Left lung (tissue), 10 donors: ENCODE data around the gene ALG9. TPM values are rescaled to one million over a fixed set of nuclear protein-coding genes. Genes with fewer than 3 reads are reported as not detected.

Experiments
- ATAC-seq: fragments of 200-7000 bp; cut with Tn5 transposase; one replicate; pipeline ENCODE4 v1.9.1; 2020; ENCODE audit warnings: moderate library complexity
- DNase-seq, 4 donors: peaks; one replicate each; pipeline ENCODE4 v3.0.0-alpha.2; 2013 to 2020
- H3K27ac ChIP-seq, 2 donors: fragments of 200-600 bp; sonication (generic) in 1 of 2; one replicate each; pipeline versions ENCODE4 v1.5.0 to v1.8.0; 2020 to 2021
- H3K27me3 ChIP-seq, 2 donors: fragments of 200-600 bp; sonication (generic) in 1 of 2; one replicate each; pipeline versions ENCODE4 v1.5.0 to v1.8.0; 2020 to 2021
- H3K36me3 ChIP-seq, 2 donors: fragments of 200-600 bp; sonication (generic) in 1 of 2; one replicate each; pipeline versions ENCODE4 v1.5.0 to v1.8.0; 2020 to 2021
- H3K4me1 ChIP-seq, 2 donors: fragments of 200-600 bp; one replicate each; pipeline ENCODE4 v1.8.0; 2021
- H3K4me3 ChIP-seq, 2 donors: fragments of 200-600 bp; sonication (generic) in 1 of 2; one replicate each; pipeline versions ENCODE4 v1.5.0 to v1.8.0; 2020 to 2021; ENCODE audit warnings: mild to moderate bottlenecking in 1 of 2
- H3K9me3 ChIP-seq, 2 donors: fragments of 200-600 bp; sonication (generic) in 1 of 2; one replicate each; pipeline versions ENCODE4 v1.5.0 to v1.8.0; 2020 to 2021
- CTCF ChIP-seq, 2 donors: fragments of 200-600 bp; sonication (generic) in 1 of 2; IDR thresholded peaks; one replicate each; pipeline versions ENCODE4 v1.5.0 to v1.8.0; 2021; ENCODE audit warnings: antibody characterized with exemption in 2 of 2
- intact Hi-C, 2 donors: fragments of 100-400 bp; cut with DNase I; formaldehyde crosslinking; loops; one replicate each; pipeline versions ENCODE4 v1.11.2 to v1.14.2; 2022
- polyA plus RNA-seq, 6 donors: library from polyadenylated mRNA; unstranded; fragments of 120-200 nt; gene quantifications; one replicate each; pipeline ENCODE4 v1.2.1, GENCODE V29; 2013; ENCODE audit not compliant: insufficient read length in 6 of 6
- total RNA-seq, 2 donors: library from RNA; stranded (reverse); fragmentation: NEBNext Ultra II Directional; extraction: Animal tissue kit (Norgen Biotek cat#: 25700); gene quantifications; one replicate each; pipeline ENCODE4 v1.2.1, GENCODE V29; 2021
- donor health status: DM: no; HTN: yes; CAD: no.
- donor health status: DM: no; HTN: no; CAD: no.

ALG9 gene
- total and polyA plus RNA-seq, 8 donors = 27.5 to 51.0 (median 47.4) TPM

GRCh38 chr11:111838054-111838453 is 33.3 kb downstream of the ALG9 start:
- no peaks in the 10 kb centered on the region for H3K27me3 ChIP-seq
- peaks cover 0 to 15% of the 10 kb centered on the region in 2 donors for H3K4me1 ChIP-seq
- ATAC-seq (no peak), DNase-seq (no peak)
- H3K36me3 ChIP-seq = peaks cover 0 to 36% of the 10 kb centered on the region in 2 donors
- H3K4me3 ChIP-seq = no peak overlapping the region
- intact Hi-C loops = loop anchor here in 1 of 2 donors (10.0 kb wide), 1 partner anchor 63 kb away; no protein-coding TSS in a partner anchor
- TF ChIP-seq CTCF (IDR thresholded peaks at IDR 0.05) = no peak
- no peak overlapping the region for H3K27ac ChIP-seq
- H3K9me3 ChIP-seq = no peaks in the 10 kb centered on the region

DNA sequence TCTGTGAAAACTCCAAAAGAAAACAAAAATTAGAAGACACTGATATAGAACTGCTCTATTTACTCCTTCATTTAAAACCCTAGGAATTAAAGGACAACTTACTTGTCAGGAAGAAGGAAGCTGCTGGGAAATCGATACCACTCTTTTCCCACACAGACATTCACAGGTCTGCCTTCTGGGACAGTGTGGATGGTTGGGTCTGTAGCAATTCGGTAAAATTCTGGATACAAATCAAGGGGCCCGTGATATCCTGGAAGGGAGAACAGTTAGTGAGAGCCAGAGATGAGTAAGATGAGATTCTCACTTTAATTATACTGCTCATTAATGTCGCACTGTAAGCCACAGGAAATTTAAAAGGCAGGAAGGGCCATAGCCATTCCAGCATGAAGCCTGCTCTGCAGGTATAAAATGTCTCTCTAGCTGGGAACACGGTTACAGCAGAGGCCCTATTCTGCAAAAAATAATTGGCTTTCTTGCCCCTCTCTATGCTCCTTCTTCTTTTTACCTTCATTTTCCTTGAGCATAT is 34.0 kb downstream of the ALG9 start:
- no peak overlapping the region for H3K27ac ChIP-seq

GRCh38 chr11:111836721-111837120 is 34.7 kb downstream of the ALG9 start:
- ATAC-seq (peak; percentile 16), DNase-seq (no peak)
- Histone ChIP-seq H3K27me3 (no peaks in the 10 kb centered on the region), H3K9me3 (no peaks in the 10 kb centered on the region), H3K36me3 (peaks cover 0 to 40% of the 10 kb centered on the region in 2 donors), H3K27ac (no peak overlapping the region), H3K4me3 (no peak overlapping the region), H3K4me1 (peaks cover 0 to 12% of the 10 kb centered on the region in 2 donors)
- intact Hi-C loops = loop anchor here in 1 of 2 donors (10.0 kb wide), 1 partner anchor 62 kb away; no protein-coding TSS in a partner anchor
- TF ChIP-seq CTCF (IDR thresholded peaks at IDR 0.05) = no peak

More for the DNA sequence above, 34.0 kb downstream of the ALG9 start:
- DNase-seq = no peak
- no peak overlapping the region for H3K4me3 ChIP-seq
- no peak for ATAC-seq
- peaks cover 0 to 40% of the 10 kb centered on the region in 2 donors for H3K36me3 ChIP-seq
- intact Hi-C loops = loop anchor here in 1 of 2 donors (10.0 kb wide), 1 partner anchor 63 kb away; no protein-coding TSS in a partner anchor
- H3K4me1 ChIP-seq = peaks cover 0 to 15% of the 10 kb centered on the region in 2 donors
- H3K27me3 ChIP-seq = no peaks in the 10 kb centered on the region
- no peaks in the 10 kb centered on the region for H3K9me3 ChIP-seq
- TF ChIP-seq CTCF (IDR thresholded peaks at IDR 0.05) = no peak

DNA sequence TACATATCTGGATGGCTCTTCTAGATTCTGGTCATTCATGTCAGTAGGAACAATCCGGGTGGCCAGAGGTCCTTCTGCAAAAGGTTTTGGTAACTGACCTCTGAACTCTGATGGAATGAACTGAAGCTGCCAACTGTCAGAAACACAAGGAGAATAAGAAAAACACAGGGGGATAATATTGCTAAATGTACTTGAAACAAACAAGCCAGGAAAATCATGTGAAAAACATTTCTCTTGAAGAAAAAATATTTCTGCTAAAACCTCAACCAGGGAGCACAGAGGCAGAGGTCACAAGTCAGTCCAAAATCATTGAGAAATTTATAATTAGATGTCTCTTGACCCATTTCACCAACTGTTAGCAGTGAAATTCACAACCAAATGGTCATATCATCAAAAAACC is 35.2 kb downstream of the ALG9 start:
- ATAC-seq = no peak
- H3K27ac ChIP-seq = no peak overlapping the region
- no peak for TF ChIP-seq CTCF (IDR thresholded peaks at IDR 0.05)
- peaks cover 0 to 44% of the 10 kb centered on the region in 2 donors for H3K36me3 ChIP-seq
- no peaks in the 10 kb centered on the region for H3K27me3 ChIP-seq
- no peaks in the 10 kb centered on the region for H3K9me3 ChIP-seq
- intact Hi-C loops = loop anchor here in 1 of 2 donors (10.0 kb wide), 1 partner anchor 61 kb away; no protein-coding TSS in a partner anchor
- DNase-seq = no peak
- peaks cover 0 to 7% of the 10 kb centered on the region in 2 donors for H3K4me1 ChIP-seq
- no peak overlapping the region for H3K4me3 ChIP-seq

DNA sequence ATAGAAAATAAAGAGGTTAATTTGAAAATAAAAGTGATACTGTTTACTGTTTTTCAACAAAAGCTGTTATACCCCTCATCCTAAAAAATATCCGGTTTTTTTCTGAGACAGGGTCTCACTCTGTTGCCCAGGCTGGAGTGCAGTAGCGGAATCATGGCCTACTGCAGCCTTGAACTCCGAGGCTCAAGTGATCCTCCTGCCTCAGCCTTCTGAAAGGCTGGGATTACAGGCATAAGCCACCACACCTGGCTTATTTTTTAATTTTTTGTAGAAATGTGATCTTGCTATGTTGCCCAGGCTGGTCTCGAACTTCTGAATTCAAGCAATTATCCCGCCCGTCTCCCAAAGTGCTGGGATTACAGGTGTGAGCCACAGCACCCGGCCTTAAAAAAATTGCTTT is 35.7 kb downstream of the ALG9 start:
- ATAC-seq (no peak), DNase-seq (no peak)
- Histone ChIP-seq H3K9me3 (no peaks in the 10 kb centered on the region), H3K27ac (no peak overlapping the region), H3K27me3 (no peaks in the 10 kb centered on the region), H3K4me3 (no peak overlapping the region), H3K36me3 (peaks cover 0 to 49% of the 10 kb centered on the region in 2 donors), H3K4me1 (peaks cover 0 to 2% of the 10 kb centered on the region in 2 donors)
- TF ChIP-seq CTCF (IDR thresholded peaks at IDR 0.05) = no peak
- intact Hi-C loops = loop anchor here in 1 of 2 donors (10.0 kb wide), 1 partner anchor 61 kb away; no protein-coding TSS in a partner anchor
